ENCODE results near the gene CFB.
"Not testable (repeated sequence)": the region's sequence is repeated elsewhere in the genome, so short reads cannot be mapped to it uniquely, and the experiment has no call there.

Gene CFB

GRCh38 chr6:31971993-31972708 lies 26.3 kb downstream of the CFB start, which contains the start of gene DXO:
Gene DXO, minus strand, starts transcription at chr6:31972138. Its CDS starts 463 bp downstream, at chr6:31971675.
- peak; percentile 92 to 99 for DNase-seq

DNA sequence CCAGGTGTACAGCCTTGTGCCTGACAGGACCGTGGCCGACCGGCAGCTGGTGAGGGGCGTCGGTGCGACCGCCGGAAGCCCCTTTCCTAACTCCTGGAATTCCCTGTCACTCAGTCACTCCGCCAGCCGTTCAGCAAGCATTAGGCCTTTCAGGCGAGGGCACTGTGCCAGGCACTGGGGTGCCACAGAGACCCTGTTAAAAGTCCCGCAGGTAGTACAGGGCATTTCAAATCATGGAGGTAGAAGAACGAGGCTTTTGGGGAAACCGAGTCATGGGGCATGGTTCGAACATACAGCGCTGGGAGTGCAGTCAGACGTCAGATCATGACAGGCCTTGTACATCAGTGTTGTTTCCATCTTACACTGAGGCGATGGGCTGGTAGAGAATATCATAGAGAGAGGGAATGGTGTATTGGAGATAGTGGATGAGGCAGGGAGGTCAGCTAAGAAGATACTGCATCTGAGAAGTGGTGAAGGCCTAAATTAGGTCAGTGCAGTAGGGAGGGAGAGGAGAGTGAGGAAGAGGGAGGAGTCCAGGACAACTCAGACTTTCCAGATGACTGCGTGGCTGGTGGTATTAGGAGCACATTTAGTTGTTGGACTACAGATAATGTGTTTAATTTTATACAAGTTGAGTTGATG lies 26.9 kb downstream of the CFB start:
- no peak for DNase-seq

- DNase-seq: not testable (repeated sequence)
Measured at GRCh38 chr6:31976065-31976464, 30.2 kb downstream of the CFB start.

DNA sequence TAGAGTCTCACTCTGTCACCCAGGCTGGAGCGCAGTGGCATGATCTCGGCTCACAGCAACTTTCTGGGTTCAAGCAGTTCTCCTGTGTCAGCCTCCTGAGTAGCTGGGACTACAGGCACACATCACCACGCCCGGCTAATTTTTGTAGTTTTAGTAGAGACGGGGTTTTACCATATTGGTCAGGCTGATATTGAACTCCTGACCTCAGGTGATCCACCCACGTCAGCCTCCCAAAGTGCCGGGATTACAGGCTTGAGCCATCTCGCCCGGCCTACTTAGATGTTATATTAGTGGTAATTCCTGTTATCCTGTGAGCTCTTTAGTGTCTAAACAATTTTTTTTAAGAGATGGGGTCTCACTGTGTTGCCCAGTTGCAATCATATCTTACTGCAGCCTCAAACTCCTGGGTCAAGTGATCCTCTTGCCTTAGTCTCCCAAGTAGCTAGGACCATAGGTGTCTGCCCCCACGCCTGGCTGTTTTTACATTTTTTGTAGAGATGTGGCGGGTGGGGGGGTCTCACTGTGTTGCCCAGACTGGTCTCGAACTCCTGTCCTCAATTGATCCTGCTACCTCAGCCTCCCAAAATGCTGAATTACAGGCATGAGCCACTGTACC lies 32.0 kb downstream of the CFB start:
- no peak for DNase-seq

GRCh38 chr6:31978831-31979230 lies 32.9 kb downstream of the CFB start:
- no peak for DNase-seq

GRCh38 chr6:31979238-31979898 lies 33.5 kb downstream of the CFB start:
- no peak for DNase-seq

GRCh38 chr6:31980195-31980876 lies 34.4 kb downstream of the CFB start:
- not testable (repeated sequence) for DNase-seq

- not testable (repeated sequence) for DNase-seq
Measured at GRCh38 chr6:31980998-31981397, 35.1 kb downstream of the CFB start.

DNA sequence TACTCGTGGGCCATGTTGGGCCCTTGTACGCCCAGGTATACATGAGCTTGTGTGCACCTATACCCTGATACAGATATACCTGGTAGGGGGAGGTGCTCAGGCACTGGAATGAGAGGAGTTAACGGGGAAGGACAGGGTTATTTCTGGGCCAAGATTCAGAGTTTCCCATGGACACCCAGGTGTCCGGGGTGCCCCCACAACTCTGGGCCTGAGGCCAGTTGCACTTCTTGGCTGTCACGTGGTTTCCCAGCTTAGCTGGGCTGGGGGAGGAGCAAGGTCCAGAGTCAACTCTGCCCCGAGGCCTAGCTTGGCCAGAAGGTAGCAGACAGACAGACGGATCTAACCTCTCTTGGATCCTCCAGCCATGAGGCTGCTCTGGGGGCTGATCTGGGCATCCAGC lies 35.8 kb downstream of the CFB start, which contains the start of gene C4A:
Gene C4A, plus strand, starts transcription at position 314 of the 400 bp plus-strand sequence. Its CDS starts 51 bp downstream, at position 365.
- not testable (repeated sequence) for DNase-seq

GRCh38 chr6:31989363-31989762 lies 43.5 kb downstream of the CFB start:
- not testable (repeated sequence) for DNase-seq

DNA sequence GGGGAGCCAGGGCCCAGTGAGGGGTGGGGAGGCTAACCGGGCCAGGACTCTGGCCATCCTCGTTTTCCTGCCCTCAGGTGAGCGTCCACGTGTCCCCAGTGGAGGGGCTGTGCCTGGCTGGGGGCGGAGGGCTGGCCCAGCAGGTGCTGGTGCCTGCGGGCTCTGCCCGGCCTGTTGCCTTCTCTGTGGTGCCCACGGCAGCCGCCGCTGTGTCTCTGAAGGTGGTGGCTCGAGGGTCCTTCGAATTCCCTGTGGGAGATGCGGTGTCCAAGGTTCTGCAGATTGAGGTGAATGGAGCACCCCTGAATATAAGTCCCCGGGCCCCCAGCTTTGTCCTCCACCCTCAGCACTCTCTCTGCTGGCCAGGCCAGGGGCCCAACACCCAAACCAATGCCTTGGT lies 48.5 kb downstream of the CFB start:
- DNase-seq: not testable (repeated sequence)

- not testable (repeated sequence) for DNase-seq
Measured at GRCh38 chr6:31996385-31996784, 50.5 kb downstream of the CFB start.

Measured in stimulated activated CD4-positive, alpha-beta T cell treated with anti-CD3 and anti-CD28 coated beads, Interleukin-4, amount 100 ng/mL, for 4 hours (primary cell).